Hepatocyte (in vitro differentiated cells): ENCODE measurements around the gene DIS3L. TPM values are rescaled to one million over a fixed set of nuclear protein-coding genes. Genes with fewer than 3 reads are reported as not detected.
A peak's percentile ranks its signal among the peaks of the same experiment; 100 is the strongest.
"Not testable (repeated sequence)": the region's sequence is repeated elsewhere in the genome, so short reads cannot be mapped to it uniquely, and the experiment has no call there.

Experiments
- DNase-seq: peaks from one replicate; pipeline ENCODE4 v3.0.0-alpha.2; 2016; ENCODE audit warnings: low spot score
- H2AFZ ChIP-seq: fragments of 200-600 bp; sonication (generic); 2 replicates; pipeline ENCODE4 v1.6.0; 2016; ENCODE audit warnings: antibody characterized with exemption, mild to moderate bottlenecking
- H3K27ac ChIP-seq: fragments of 200-600 bp; sonication (generic); 2 replicates; pipeline ENCODE4 v1.5.1; 2016; ENCODE audit warnings: mild to moderate bottlenecking
- H3K27me3 ChIP-seq: fragments of 200-600 bp; sonication (generic); 2 replicates; pipeline ENCODE4 v1.6.1; 2016
- H3K36me3 ChIP-seq: fragments of 200-600 bp; sonication (generic); replicated peaks from 2 replicates; pipeline ENCODE4 v1.5.1; 2016; ENCODE audit warnings: low read depth; ENCODE audit not compliant: insufficient read depth
- H3K4me1 ChIP-seq: fragments of 200-600 bp; sonication (generic); 2 replicates; pipeline ENCODE4 v1.5.1; 2016; ENCODE audit warnings: mild to moderate bottlenecking, moderate library complexity; ENCODE audit not compliant: insufficient read depth
- H3K4me2 ChIP-seq: fragments of 200-600 bp; sonication (generic); 2 replicates; pipeline ENCODE4 v1.6.0; 2016
- H3K4me3 ChIP-seq: fragments of 200-600 bp; sonication (generic); 2 replicates; pipeline ENCODE4 v1.5.1; 2016; ENCODE audit warnings: mild to moderate bottlenecking
- H3K79me2 ChIP-seq: fragments of 200-600 bp; sonication (generic); 2 replicates; pipeline ENCODE4 v1.6.0; 2017; ENCODE audit warnings: mild to moderate bottlenecking
- H3K9me2 ChIP-seq: fragments of 200-600 bp; sonication (generic); replicated peaks from 2 replicates; pipeline ENCODE4 v1.6.0; 2017; ENCODE audit warnings: mild to moderate bottlenecking; ENCODE audit not compliant: insufficient read depth
- H3K9me3 ChIP-seq: fragments of 200-600 bp; sonication (generic); 2 replicates; pipeline ENCODE4 v1.5.1; 2016; ENCODE audit warnings: low read depth, mild to moderate bottlenecking
- H4K20me1 ChIP-seq: fragments of 200-600 bp; sonication (generic); 2 replicates; pipeline ENCODE4 v1.6.0; 2016; ENCODE audit warnings: mild to moderate bottlenecking; ENCODE audit not compliant: insufficient read depth, poor library complexity, severe bottlenecking
- EZH2 ChIP-seq: fragments of 200-600 bp; sonication (generic); IDR thresholded peaks from 2 replicates; pipeline ENCODE4 v1.6.1; 2016; ENCODE audit warnings: antibody characterized with exemption, mild to moderate bottlenecking, borderline replicate concordance
- EZH2phosphoT487 ChIP-seq: fragments of 200-600 bp; sonication (generic); IDR thresholded peaks from one replicate; pipeline ENCODE4 v1.6.1; 2018; ENCODE audit warnings: antibody characterized with exemption, mild to moderate bottlenecking, low read depth, moderate library complexity; ENCODE audit not compliant: unreplicated experiment, severe bottlenecking
- WGBS: methylation state at CpG from one replicate; pipeline ENCODE4 v1.1.6; 2016; ENCODE audit warnings: low lambda C conversion rate; ENCODE audit errors: missing lambda C conversion rate; 5-methylcytosine and 5-hydroxymethylcytosine counted together
- polyA plus RNA-seq: library from polyadenylated mRNA; unstranded; fragments of >200 nt; fragmentation: Nextera tagmentation; extraction: Ambion mirVana; gene quantifications from 2 replicates; pipeline ENCODE4 v1.2.1, GENCODE V29; 2016
- total RNA-seq: library from RNA; depleted of rRNA; stranded (reverse); fragments of >200 nt; gene quantifications from 2 replicates; pipeline ENCODE4 v1.2.3, GENCODE V29; 2014
- TF ChIP-seq, protein P1 (sequence below): fragments of 200-600 bp; sonication (generic); IDR thresholded peaks from 2 replicates; pipeline ENCODE4 v1.5.1; 2016; ENCODE audit warnings: antibody characterized with exemption, mild to moderate bottlenecking; ENCODE audit not compliant: poor library complexity

The DIS3L gene
- total RNA-seq (29.5 and 34.4 TPM in 2 replicates), polyA plus RNA-seq (18.6 and 20.3 TPM in 2 replicates)

DNA sequence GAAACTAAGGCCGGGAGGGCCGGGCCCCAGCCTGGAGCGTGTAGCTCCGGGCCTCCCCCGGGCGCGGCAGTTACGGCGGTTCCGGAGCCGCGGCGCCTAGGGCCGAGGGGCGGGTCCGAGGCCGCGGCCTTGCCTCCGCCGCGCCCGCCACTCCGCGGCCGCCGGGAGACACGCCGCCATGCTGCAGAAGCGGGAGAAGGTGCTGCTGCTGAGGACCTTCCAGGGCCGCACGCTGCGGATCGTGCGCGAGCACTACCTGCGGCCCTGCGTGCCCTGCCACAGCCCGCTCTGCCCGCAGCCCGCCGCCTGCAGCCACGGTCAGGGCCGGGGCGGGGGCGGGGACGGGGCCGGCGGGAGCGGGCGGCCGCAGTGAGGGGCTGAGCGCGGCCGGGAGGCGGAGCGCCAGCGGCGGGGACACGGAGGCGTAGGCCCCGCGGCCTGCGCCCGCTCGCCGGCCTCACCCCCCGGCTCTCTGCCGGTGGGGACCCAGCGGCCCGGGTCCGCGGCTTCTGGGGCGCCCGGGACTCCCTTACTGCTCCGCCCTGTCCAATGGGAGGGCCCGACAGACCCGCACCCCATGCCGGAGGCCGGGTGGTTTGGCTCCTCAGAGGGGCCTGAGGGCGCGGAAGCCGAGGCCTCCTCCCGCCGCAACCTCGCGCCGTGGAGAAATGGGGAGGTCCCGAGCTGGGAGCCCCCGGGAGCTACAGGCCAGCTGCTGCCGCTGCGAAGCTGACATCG, at the start of gene DIS3L:
Gene DIS3L, plus strand, starts transcription at position 150 of the 738 bp plus-strand sequence. Its CDS starts 29 bp downstream, at position 179.
- Histone ChIP-seq H3K36me3 (no peaks in the 10 kb centered on the region), H2AFZ (peak within 1 kb of the TSS; percentile 93), H3K79me2 (peaks cover 37% of the 10 kb centered on the region), H4K20me1 (no peaks in the 10 kb centered on the region), H3K4me3 (peak within 1 kb of the TSS; percentile 43), H3K27ac (peak within 1 kb of the TSS; percentile 90), H3K27me3 (no peaks in the 10 kb centered on the region), H3K4me2 (peak within 1 kb of the TSS; percentile 82), H3K4me1 (peaks cover 30% of the 10 kb centered on the region), H3K9me2 (no peaks in the 10 kb centered on the region), H3K9me3 (no peaks in the 10 kb centered on the region)
- under 1% methylated on average over 43 of the region's 92 CpGs for WGBS
- DNase-seq: peak; percentile 80
- TF ChIP-seq EZH2 (no peak), EZH2phosphoT487 (no peak)
- TF ChIP-seq, protein P1, sequence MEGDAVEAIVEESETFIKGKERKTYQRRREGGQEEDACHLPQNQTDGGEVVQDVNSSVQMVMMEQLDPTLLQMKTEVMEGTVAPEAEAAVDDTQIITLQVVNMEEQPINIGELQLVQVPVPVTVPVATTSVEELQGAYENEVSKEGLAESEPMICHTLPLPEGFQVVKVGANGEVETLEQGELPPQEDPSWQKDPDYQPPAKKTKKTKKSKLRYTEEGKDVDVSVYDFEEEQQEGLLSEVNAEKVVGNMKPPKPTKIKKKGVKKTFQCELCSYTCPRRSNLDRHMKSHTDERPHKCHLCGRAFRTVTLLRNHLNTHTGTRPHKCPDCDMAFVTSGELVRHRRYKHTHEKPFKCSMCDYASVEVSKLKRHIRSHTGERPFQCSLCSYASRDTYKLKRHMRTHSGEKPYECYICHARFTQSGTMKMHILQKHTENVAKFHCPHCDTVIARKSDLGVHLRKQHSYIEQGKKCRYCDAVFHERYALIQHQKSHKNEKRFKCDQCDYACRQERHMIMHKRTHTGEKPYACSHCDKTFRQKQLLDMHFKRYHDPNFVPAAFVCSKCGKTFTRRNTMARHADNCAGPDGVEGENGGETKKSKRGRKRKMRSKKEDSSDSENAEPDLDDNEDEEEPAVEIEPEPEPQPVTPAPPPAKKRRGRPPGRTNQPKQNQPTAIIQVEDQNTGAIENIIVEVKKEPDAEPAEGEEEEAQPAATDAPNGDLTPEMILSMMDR: no peak

- not testable (repeated sequence) for DNase-seq, H3K79me2 ChIP-seq, H3K27ac ChIP-seq, H3K9me2 ChIP-seq, H4K20me1 ChIP-seq, H3K4me3 ChIP-seq, H3K9me3 ChIP-seq, H3K36me3 ChIP-seq, H2AFZ ChIP-seq, H3K4me1 ChIP-seq, H3K4me2 ChIP-seq
- WGBS: 87% methylated on average over 5 of the region's 5 CpGs
- H3K27me3 ChIP-seq: peaks cover 37% of the 10 kb centered on the region
Measured at GRCh38 chr15:66245832-66246231, 47.5 kb upstream of the DIS3L start.

GRCh38 chr15:66246937-66247336, 46.4 kb upstream of the DIS3L start:
- WGBS: 68% methylated on average over 1 of the region's 1 CpG
- Histone ChIP-seq H3K27ac (no peak overlapping the region), H3K4me3 (no peak overlapping the region), H3K27me3 (peaks cover 48% of the 10 kb centered on the region), H2AFZ (no peak overlapping the region), H3K9me3 (no peaks in the 10 kb centered on the region), H3K4me1 (peaks cover 2% of the 10 kb centered on the region), H3K79me2 (no peaks in the 10 kb centered on the region), H3K4me2 (no peak overlapping the region), H3K9me2 (no peaks in the 10 kb centered on the region), H3K36me3 (no peaks in the 10 kb centered on the region), H4K20me1 (no peaks in the 10 kb centered on the region)
- no peak for TF ChIP-seq EZH2phosphoT487
- no peak for TF ChIP-seq EZH2
- TF ChIP-seq, protein P1: no peak
- no peak for DNase-seq

- H3K4me2 ChIP-seq: no peak overlapping the region
- H4K20me1 ChIP-seq: no peaks in the 10 kb centered on the region
- H3K4me3 ChIP-seq: no peak overlapping the region
- no peaks in the 10 kb centered on the region for H3K36me3 ChIP-seq
- peaks cover 22% of the 10 kb centered on the region for H3K4me1 ChIP-seq
- no peak overlapping the region for H2AFZ ChIP-seq
- peaks cover 75% of the 10 kb centered on the region for H3K27me3 ChIP-seq
- TF ChIP-seq EZH2phosphoT487 (no peak), EZH2 (no peak)
- TF ChIP-seq, protein P1: no peak
- no peaks in the 10 kb centered on the region for H3K9me2 ChIP-seq
- H3K27ac ChIP-seq: no peak overlapping the region
- H3K9me3 ChIP-seq: no peaks in the 10 kb centered on the region
- no peak for DNase-seq
- no peaks in the 10 kb centered on the region for H3K79me2 ChIP-seq
- 81% methylated on average over 2 of the region's 2 CpGs for WGBS
Measured at GRCh38 chr15:66249605-66250174, 43.7 kb upstream of the DIS3L start.
